GM23338 (cell line): ENCODE data around the gene CATSPERE. TPM values are rescaled to one million over a fixed set of nuclear protein-coding genes. Genes with fewer than 3 reads are reported as not detected.

ENCODE experiments used
- ATAC-seq: fragments of 200-7000 bp; cut with Tn5 transposase; 3 replicates; pipeline ENCODE4 v1.9.1; 2020
- DNase-seq: peaks from one replicate; pipeline ENCODE4 v3.0.0-alpha.2; 2015; ENCODE audit warnings: low spot score
- H2AFZ ChIP-seq: fragments of 200-600 bp; sonication (generic); 2 replicates; pipeline ENCODE4 v1.8.0; 2016; ENCODE audit warnings: antibody characterized with exemption, mild to moderate bottlenecking, moderate library complexity
- H3F3A ChIP-seq: fragments of 200-600 bp; sonication (generic); replicated peaks from 2 replicates; pipeline ENCODE4 v1.8.0; 2017; ENCODE audit warnings: antibody characterized with exemption, mixed run types, low read depth
- H3K27ac ChIP-seq: fragments of 200-600 bp; sonication (generic); 2 replicates; pipeline ENCODE4 v1.6.1; 2016; ENCODE audit warnings: low read depth
- H3K27me3 ChIP-seq: fragments of 200-600 bp; sonication (generic); 2 replicates; pipeline ENCODE4 v1.8.0; 2016; ENCODE audit warnings: mild to moderate bottlenecking, mixed run types, moderate library complexity; ENCODE audit not compliant: insufficient read depth
- H3K36me3 ChIP-seq: fragments of 200-600 bp; sonication (generic); 2 replicates; pipeline ENCODE4 v1.8.0; 2016; ENCODE audit warnings: mild to moderate bottlenecking; ENCODE audit not compliant: insufficient read depth
- H3K4me1 ChIP-seq: fragments of 200-600 bp; sonication (generic); 2 replicates; pipeline ENCODE4 v1.8.0; 2016; ENCODE audit warnings: mild to moderate bottlenecking, moderate library complexity; ENCODE audit not compliant: insufficient read depth
- H3K4me2 ChIP-seq: fragments of 200-600 bp; sonication (generic); 2 replicates; pipeline ENCODE4 v1.7.1; 2017; ENCODE audit warnings: mixed run types
- H3K4me3 ChIP-seq: fragments of 200-600 bp; sonication (generic); 2 replicates; pipeline ENCODE4 v1.6.1; 2016; ENCODE audit warnings: mixed run types
- H3K79me2 ChIP-seq: fragments of 200-600 bp; sonication (generic); replicated peaks from 2 replicates; pipeline ENCODE4 v1.8.0; 2017; ENCODE audit warnings: mild to moderate bottlenecking; ENCODE audit not compliant: insufficient read depth
- H3K9me2 ChIP-seq: fragments of 200-600 bp; sonication (generic); 2 replicates; pipeline ENCODE4 v1.8.0; 2017; ENCODE audit not compliant: insufficient read depth
- H4K20me1 ChIP-seq: fragments of 200-600 bp; sonication (generic); replicated peaks from 2 replicates; pipeline ENCODE4 v1.8.0; 2017; ENCODE audit warnings: mild to moderate bottlenecking; ENCODE audit not compliant: insufficient read depth
- H3K27ac Mint-ChIP-seq: 2 replicates; pipeline ENCODE4 v1.8.0; 2020; ENCODE audit warnings: inconsistent platforms, mild to moderate bottlenecking, moderate library complexity, mixed read lengths
- H3K27me3 Mint-ChIP-seq: 3 replicates; pipeline ENCODE4 v1.8.0; 2022; ENCODE audit warnings: low read depth, mild to moderate bottlenecking, moderate library complexity, mixed read lengths, inconsistent platforms; ENCODE audit not compliant: insufficient read depth, poor library complexity
- H3K36me3 Mint-ChIP-seq: 3 replicates; pipeline ENCODE4 v1.8.0; 2021; ENCODE audit warnings: low read depth, mild to moderate bottlenecking, inconsistent platforms, moderate library complexity, mixed read lengths
- H3K4me1 Mint-ChIP-seq: 3 replicates; pipeline ENCODE4 v1.8.0; 2020; ENCODE audit warnings: mild to moderate bottlenecking, inconsistent platforms, mixed read lengths
- H3K4me3 Mint-ChIP-seq: 3 replicates; pipeline ENCODE4 v1.8.0; 2021; ENCODE audit warnings: moderate library complexity, mild to moderate bottlenecking, inconsistent platforms, mixed read lengths
- H3K9me3 Mint-ChIP-seq: 3 replicates; pipeline ENCODE4 v1.8.0; 2020; ENCODE audit warnings: moderate library complexity, mild to moderate bottlenecking, inconsistent platforms, mixed read lengths
- CREB1 ChIP-seq: fragments of 250-450 bp; sonication (Bioruptor Pico); IDR thresholded peaks from 2 replicates; pipeline ENCODE4 v1.5.0; 2020; ENCODE audit warnings: low read depth, mild to moderate bottlenecking, moderate library complexity
- CTCF ChIP-seq, 2 experiments: fragments of 200-600 bp in 1 of 2; sonication (generic) in 1 of 2; conservative IDR thresholded peaks; 2 replicates each; pipeline versions ENCODE4 v1.5.1 to v1.6.1; 2016 to 2017; ENCODE audit warnings: antibody characterized with exemption in 2 of 2, low read depth in 2 of 2, mild to moderate bottlenecking in 2 of 2, moderate library complexity in 1 of 2
- ETS1 ChIP-seq: IDR thresholded peaks from 2 replicates; pipeline ENCODE4 v1.6.1; 2016; ENCODE audit warnings: antibody characterized with exemption
- EZH2 ChIP-seq: fragments of 200-600 bp; sonication (generic); IDR thresholded peaks from one replicate; pipeline ENCODE4 v1.8.0; 2017; ENCODE audit warnings: antibody characterized with exemption, mild to moderate bottlenecking, low read depth; ENCODE audit not compliant: unreplicated experiment
- EZH2phosphoT487 ChIP-seq: fragments of 200-600 bp; sonication (generic); IDR thresholded peaks from one replicate; pipeline ENCODE4 v1.8.1; 2018; ENCODE audit warnings: antibody characterized with exemption; ENCODE audit not compliant: unreplicated experiment
- JUNB ChIP-seq: IDR thresholded peaks from one replicate; pipeline ENCODE4 v1.6.1; 2016; ENCODE audit warnings: antibody characterized with exemption; ENCODE audit not compliant: unreplicated experiment
- NANOG ChIP-seq: IDR thresholded peaks from 2 replicates; pipeline ENCODE4 v1.6.1; 2016; ENCODE audit warnings: antibody characterized with exemption, borderline replicate concordance
- POLR2AphosphoS5 ChIP-seq: IDR thresholded peaks from 2 replicates; pipeline ENCODE4 v1.6.1; 2016; ENCODE audit warnings: antibody characterized with exemption, low read depth
- STAT1 ChIP-seq: IDR thresholded peaks from one replicate; pipeline ENCODE4 v1.6.1; 2016; ENCODE audit warnings: antibody characterized with exemption; ENCODE audit not compliant: unreplicated experiment
- ZNF114 ChIP-seq: fragments of 250-450 bp; sonication (Bioruptor Pico); IDR thresholded peaks from 2 replicates; pipeline ENCODE4 v1.5.0; 2020; ENCODE audit warnings: mild to moderate bottlenecking, moderate library complexity
- ZNF331 ChIP-seq: fragments of 250-450 bp; sonication (Bioruptor Pico); IDR thresholded peaks from 2 replicates; pipeline ENCODE4 v1.5.0; 2020; ENCODE audit warnings: low read depth, mild to moderate bottlenecking, moderate library complexity
- polyA plus RNA-seq: library from polyadenylated mRNA; unstranded; fragments of >200 nt; fragmentation: Nextera tagmentation; extraction: Ambion mirVana; gene quantifications from 2 replicates; pipeline ENCODE4 v1.2.1, GENCODE V29; 2016
- total RNA-seq: library from RNA; depleted of rRNA; stranded (reverse); fragments of >200 nt; shearing (Covaris generic); gene quantifications from 2 replicates; pipeline ENCODE4 v1.2.3, GENCODE V29; 2014
- TF ChIP-seq, protein P1 (sequence below): IDR thresholded peaks from one replicate; pipeline ENCODE4 v1.6.1; 2018; ENCODE audit warnings: antibody characterized with exemption; ENCODE audit not compliant: unreplicated experiment

Gene CATSPERE
- total and polyA plus RNA-seq, 2 experiments from 2014 or later = 0.70 TPM; not detected in 1

DNA sequence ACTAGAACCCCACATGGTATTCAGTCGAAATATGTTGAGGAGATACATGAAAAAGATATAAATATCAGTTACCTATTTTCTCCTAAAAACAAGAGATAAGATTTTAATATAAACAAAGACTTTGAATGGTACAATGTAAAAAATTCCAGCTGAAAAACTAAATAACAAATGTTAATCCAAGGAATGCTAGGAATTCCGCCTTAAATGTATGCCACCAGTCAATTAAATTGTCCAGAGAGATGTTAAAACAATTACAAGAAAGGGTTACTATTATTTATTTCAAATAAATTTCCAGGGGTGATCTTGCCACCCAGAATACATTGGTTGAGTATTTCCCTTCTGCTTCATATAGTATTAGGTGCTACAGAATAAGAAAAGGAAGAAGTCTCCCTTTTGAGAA, 13.5 kb upstream of the CATSPERE start (continued):
- no peak for TF ChIP-seq ETS1
- TF ChIP-seq, protein P1, sequence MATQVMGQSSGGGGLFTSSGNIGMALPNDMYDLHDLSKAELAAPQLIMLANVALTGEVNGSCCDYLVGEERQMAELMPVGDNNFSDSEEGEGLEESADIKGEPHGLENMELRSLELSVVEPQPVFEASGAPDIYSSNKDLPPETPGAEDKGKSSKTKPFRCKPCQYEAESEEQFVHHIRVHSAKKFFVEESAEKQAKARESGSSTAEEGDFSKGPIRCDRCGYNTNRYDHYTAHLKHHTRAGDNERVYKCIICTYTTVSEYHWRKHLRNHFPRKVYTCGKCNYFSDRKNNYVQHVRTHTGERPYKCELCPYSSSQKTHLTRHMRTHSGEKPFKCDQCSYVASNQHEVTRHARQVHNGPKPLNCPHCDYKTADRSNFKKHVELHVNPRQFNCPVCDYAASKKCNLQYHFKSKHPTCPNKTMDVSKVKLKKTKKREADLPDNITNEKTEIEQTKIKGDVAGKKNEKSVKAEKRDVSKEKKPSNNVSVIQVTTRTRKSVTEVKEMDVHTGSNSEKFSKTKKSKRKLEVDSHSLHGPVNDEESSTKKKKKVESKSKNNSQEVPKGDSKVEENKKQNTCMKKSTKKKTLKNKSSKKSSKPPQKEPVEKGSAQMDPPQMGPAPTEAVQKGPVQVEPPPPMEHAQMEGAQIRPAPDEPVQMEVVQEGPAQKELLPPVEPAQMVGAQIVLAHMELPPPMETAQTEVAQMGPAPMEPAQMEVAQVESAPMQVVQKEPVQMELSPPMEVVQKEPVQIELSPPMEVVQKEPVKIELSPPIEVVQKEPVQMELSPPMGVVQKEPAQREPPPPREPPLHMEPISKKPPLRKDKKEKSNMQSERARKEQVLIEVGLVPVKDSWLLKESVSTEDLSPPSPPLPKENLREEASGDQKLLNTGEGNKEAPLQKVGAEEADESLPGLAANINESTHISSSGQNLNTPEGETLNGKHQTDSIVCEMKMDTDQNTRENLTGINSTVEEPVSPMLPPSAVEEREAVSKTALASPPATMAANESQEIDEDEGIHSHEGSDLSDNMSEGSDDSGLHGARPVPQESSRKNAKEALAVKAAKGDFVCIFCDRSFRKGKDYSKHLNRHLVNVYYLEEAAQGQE = no peak

DNA sequence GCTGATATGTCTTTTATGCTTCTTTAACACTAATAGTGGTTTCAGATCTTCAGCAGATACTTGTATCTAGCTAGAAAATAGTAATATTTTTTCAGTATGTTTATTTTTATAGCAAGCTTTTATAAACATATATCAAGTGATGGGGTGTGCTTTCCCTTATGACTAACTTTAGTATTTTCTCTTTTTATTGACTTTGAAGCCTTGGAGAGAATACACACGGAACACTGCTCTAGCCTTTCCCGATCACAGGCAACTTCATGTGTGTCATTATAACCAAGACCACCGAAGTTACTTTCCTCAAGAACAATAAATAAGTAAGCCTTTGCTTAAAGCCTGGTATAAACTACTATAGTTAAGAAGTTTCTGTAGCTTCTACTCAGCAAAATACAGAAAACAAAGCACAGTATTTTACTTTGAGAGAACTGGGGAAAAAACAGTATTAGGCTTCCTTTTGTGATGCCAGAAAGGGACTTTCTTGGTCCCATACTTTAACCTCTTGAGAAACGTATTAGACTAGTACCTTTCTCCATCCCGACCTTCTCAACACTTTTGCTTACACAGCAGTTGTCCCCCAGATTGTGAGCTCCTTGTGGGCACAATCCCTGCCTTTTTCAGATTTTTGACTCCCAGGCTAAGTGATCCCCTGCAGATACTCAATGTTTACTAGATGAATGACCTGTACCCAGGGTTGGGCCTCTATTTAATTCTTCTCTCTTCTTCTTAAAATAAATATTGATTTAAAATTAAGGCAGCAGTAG, 12.6 kb upstream of the CATSPERE start:
- no peaks in the 10 kb centered on the region; the same call in 1 of the 2 replicates for H3K36me3 ChIP-seq
- ATAC-seq = no peak
- 0 out of 2 replicates have a peak, but pooled peaks cover 5% of the 10 kb centered on the region for H4K20me1 ChIP-seq
- peaks cover 60% of the 10 kb centered on the region for H3K4me1 Mint-ChIP-seq
- H3K4me3 Mint-ChIP-seq = peak overlapping the region; percentile 55
- H3K4me3 ChIP-seq = peak overlapping the region; percentile 77
- H3K79me2 ChIP-seq = peaks cover 76% of the 10 kb centered on the region
- H3F3A ChIP-seq = no peaks in the 10 kb centered on the region
- peak overlapping the region; percentile 88 for H3K4me2 ChIP-seq
- H3K9me3 Mint-ChIP-seq = no peaks in the 10 kb centered on the region
- peaks cover 2% of the 10 kb centered on the region for H3K27me3 Mint-ChIP-seq
- H3K27ac ChIP-seq = peak overlapping the region; percentile 33
- no peaks in the 10 kb centered on the region for H3K9me2 ChIP-seq
- H3K27me3 ChIP-seq = no peaks in the 10 kb centered on the region
- H3K4me1 ChIP-seq = peaks cover 64% of the 10 kb centered on the region
- peak overlapping the region; percentile 61 for H3K27ac Mint-ChIP-seq
- H2AFZ ChIP-seq = no peak overlapping the region
- DNase-seq = no peak
- H3K36me3 Mint-ChIP-seq = peaks cover 14% of the 10 kb centered on the region
- TF ChIP-seq EZH2phosphoT487 = no peak
- TF ChIP-seq CREB1 = no peak
- no peak for TF ChIP-seq POLR2AphosphoS5
- TF ChIP-seq ZNF331 = no peak
- no peak for TF ChIP-seq CTCF (conservative IDR thresholded peaks at IDR 0.05; ENCODE audit: low read depth in 2 of 2)
- TF ChIP-seq NANOG = no peak
- TF ChIP-seq EZH2 = no peak
- TF ChIP-seq JUNB = no peak
- no peak for TF ChIP-seq ETS1
- no peak for TF ChIP-seq STAT1
- no peak for TF ChIP-seq ZNF114 (CRISPR knock-in tag)
- TF ChIP-seq, protein P1 = no peak
